H9 (cell line): ENCODE results near the gene STX8. TPM values are rescaled to one million over a fixed set of nuclear protein-coding genes. Genes with fewer than 3 reads are reported as not detected.

Source experiments
- DNase-seq: peaks from one replicate; pipeline ENCODE4 v3.0.0-alpha.2; 2017
- H2AFZ ChIP-seq: one replicate; pipeline ENCODE4 v1.6.1; 2013; ENCODE audit warnings: mild to moderate bottlenecking, low read length, control low read depth, moderate library complexity
- H2AK5ac ChIP-seq: 2 replicates; pipeline ENCODE4 v1.6.1; 2013; ENCODE audit warnings: low read length, control low read depth, mixed read lengths; ENCODE audit not compliant: insufficient read length
- H2BK120ac ChIP-seq: one replicate; pipeline ENCODE4 v1.6.1; 2013; ENCODE audit warnings: low read depth, mild to moderate bottlenecking, low read length, control low read depth, inconsistent platforms; ENCODE audit not compliant: poor library complexity, severe bottlenecking
- H2BK12ac ChIP-seq: 2 replicates; pipeline ENCODE4 v1.6.1; 2013; ENCODE audit warnings: low read length, control low read depth, mixed read lengths, low read depth; ENCODE audit not compliant: insufficient read length
- H2BK15ac ChIP-seq: 2 replicates; pipeline ENCODE4 v1.6.1; 2013; ENCODE audit warnings: low read depth, low read length, control low read depth
- H2BK20ac ChIP-seq: one replicate; pipeline ENCODE4 v1.6.1; 2013; ENCODE audit warnings: low read depth, mild to moderate bottlenecking, low read length, control low read depth, inconsistent platforms; ENCODE audit not compliant: poor library complexity, severe bottlenecking
- H2BK5ac ChIP-seq: 2 replicates; pipeline ENCODE4 v1.6.1; 2013; ENCODE audit warnings: low read length, control low read depth, mixed read lengths; ENCODE audit not compliant: insufficient read length
- H3K14ac ChIP-seq: 2 replicates; pipeline ENCODE4 v1.6.1; 2013; ENCODE audit warnings: low read length, control low read depth; ENCODE audit not compliant: insufficient read depth
- H3K18ac ChIP-seq: 2 replicates; pipeline ENCODE4 v1.6.1; 2013; ENCODE audit warnings: low read depth, mild to moderate bottlenecking, mixed read lengths, low read length, control low read depth; ENCODE audit not compliant: insufficient read length
- H3K23ac ChIP-seq: 2 replicates; pipeline ENCODE4 v1.6.1; 2013; ENCODE audit warnings: low read length, control low read depth, mixed read lengths, low read depth; ENCODE audit not compliant: insufficient read length
- H3K23me2 ChIP-seq: 2 replicates; pipeline ENCODE4 v1.6.1; 2013; ENCODE audit warnings: low read depth, mild to moderate bottlenecking, mixed read lengths, low read length, control low read depth; ENCODE audit not compliant: insufficient read length, poor library complexity, severe bottlenecking
- H3K27ac ChIP-seq: 2 replicates; pipeline ENCODE4 v1.5.1; 2013; ENCODE audit warnings: low read length, control low read depth, mixed read lengths, low read depth; ENCODE audit not compliant: insufficient read length
- H3K27me3 ChIP-seq: 2 replicates; pipeline ENCODE4 v1.6.1; 2013; ENCODE audit warnings: low read length, control low read depth, inconsistent platforms; ENCODE audit not compliant: insufficient read depth
- H3K4ac ChIP-seq: 2 replicates; pipeline ENCODE4 v1.6.1; 2013; ENCODE audit warnings: low read depth, mild to moderate bottlenecking, control low read depth, inconsistent platforms, low read length, moderate library complexity
- H3K4me1 ChIP-seq: 2 replicates; pipeline ENCODE4 v1.6.1; 2013; ENCODE audit warnings: low read length, control low read depth, inconsistent platforms; ENCODE audit not compliant: insufficient read depth
- H3K4me2 ChIP-seq: 2 replicates; pipeline ENCODE4 v1.6.1; 2013; ENCODE audit warnings: low read length, control low read depth, mixed read lengths; ENCODE audit not compliant: insufficient read length, insufficient read depth
- H3K56ac ChIP-seq: 2 replicates; pipeline ENCODE4 v1.6.1; 2013; ENCODE audit warnings: low read depth, mild to moderate bottlenecking, mixed read lengths, low read length, control low read depth; ENCODE audit not compliant: insufficient read length
- H3K79me1 ChIP-seq: 2 replicates; pipeline ENCODE4 v1.6.1; 2013; ENCODE audit warnings: low read depth, mild to moderate bottlenecking, moderate library complexity, low read length, control low read depth, inconsistent platforms; ENCODE audit not compliant: insufficient read depth, poor library complexity, severe bottlenecking
- H3K79me2 ChIP-seq: 2 replicates; pipeline ENCODE4 v1.6.1; 2013; ENCODE audit warnings: low read length, control low read depth, inconsistent platforms; ENCODE audit not compliant: insufficient read depth
- H3K9ac ChIP-seq: 2 replicates; pipeline ENCODE4 v1.6.1; 2013; ENCODE audit warnings: low read length, control low read depth, mixed read lengths; ENCODE audit not compliant: insufficient read length; ENCODE audit errors: extremely low read depth
- H3K9me3 ChIP-seq: one replicate; pipeline ENCODE4 v1.6.1; 2013; ENCODE audit warnings: low read depth, low read length, inconsistent platforms; ENCODE audit not compliant: control insufficient read depth
- H3T11ph ChIP-seq: one replicate; pipeline ENCODE4 v1.6.1; 2013; ENCODE audit warnings: mild to moderate bottlenecking, low read length, control low read depth, inconsistent platforms
- H4K20me1 ChIP-seq: one replicate; pipeline ENCODE4 v1.6.1; 2013; ENCODE audit not compliant: control insufficient read depth, insufficient read length, insufficient read depth
- H4K5ac ChIP-seq: 2 replicates; pipeline ENCODE4 v1.6.1; 2013; ENCODE audit warnings: low read depth, mild to moderate bottlenecking, mixed read lengths, low read length, control low read depth; ENCODE audit not compliant: insufficient read length
- H4K8ac ChIP-seq: replicated peaks from 2 replicates; pipeline ENCODE4 v1.6.1; 2013; ENCODE audit warnings: low read length, control low read depth, mixed read lengths, low read depth; ENCODE audit not compliant: insufficient read length
- H4K91ac ChIP-seq: 2 replicates; pipeline ENCODE4 v1.6.1; 2013; ENCODE audit warnings: low read depth, mild to moderate bottlenecking, moderate library complexity, mixed read lengths, low read length, control low read depth; ENCODE audit not compliant: insufficient read length
- H3K27ac Mint-ChIP-seq, 3 experiments: 2 replicates in 2 of 3; 3 replicates in 1 of 3; pipeline ENCODE4 v1.8.0; 2020 to 2021; ENCODE audit warnings: mixed read lengths in 3 of 3, mild to moderate bottlenecking in 1 of 3, moderate library complexity in 1 of 3
- H3K27me3 Mint-ChIP-seq: 2 replicates; pipeline ENCODE4 v1.8.0; 2021; ENCODE audit warnings: low read depth, mild to moderate bottlenecking, moderate library complexity, mixed read lengths
- H3K36me3 Mint-ChIP-seq, 3 experiments: 2 replicates in 2 of 3; 3 replicates in 1 of 3; pipeline ENCODE4 v1.8.0; 2020 to 2021; ENCODE audit warnings: low read depth in 3 of 3, mixed read lengths in 3 of 3; ENCODE audit not compliant: insufficient read depth in 1 of 3
- H3K4me1 Mint-ChIP-seq, 2 experiments: 2 replicates each; pipeline ENCODE4 v1.8.0; 2020; ENCODE audit warnings: mixed read lengths in 2 of 2
- H3K4me3 Mint-ChIP-seq, 2 experiments: 2 replicates in 1 of 2; 3 replicates in 1 of 2; pipeline ENCODE4 v1.8.0; 2020 to 2021; ENCODE audit warnings: mild to moderate bottlenecking in 2 of 2, mixed read lengths in 2 of 2, moderate library complexity in 1 of 2
- H3K9me3 Mint-ChIP-seq, 2 experiments: 2 replicates in 1 of 2; 3 replicates in 1 of 2; pipeline ENCODE4 v1.8.0; 2020; ENCODE audit warnings: mild to moderate bottlenecking in 2 of 2, mixed read lengths in 2 of 2, moderate library complexity in 1 of 2
- WGBS: extraction: QIAGEN DNeasy Blood & Tissue Kit; methylation state at CpG from one replicate; pipeline ENCODE4 v1.1.7; 2013; ENCODE audit warnings: missing lambda C conversion rate, low lambda C conversion rate, mixed read lengths; ENCODE audit not compliant: insufficient read length; ENCODE audit errors: extremely low coverage; 5-methylcytosine and 5-hydroxymethylcytosine counted together
- total RNA-seq: library from RNA; stranded (reverse); gene quantifications from 2 replicates; pipeline ENCODE4 v1.2.1, GENCODE V29; 2021
- TF ChIP-seq, protein P1 (sequence below): fragments of 200-600 bp; sonication (generic); conservative IDR thresholded peaks from 3 replicates; pipeline ENCODE4 v1.8.0; 2021; ENCODE audit warnings: antibody characterized with exemption, mild to moderate bottlenecking

The STX8 gene
- total RNA-seq, 1 experiment from 2014 or later: 55.1 TPM

DNA sequence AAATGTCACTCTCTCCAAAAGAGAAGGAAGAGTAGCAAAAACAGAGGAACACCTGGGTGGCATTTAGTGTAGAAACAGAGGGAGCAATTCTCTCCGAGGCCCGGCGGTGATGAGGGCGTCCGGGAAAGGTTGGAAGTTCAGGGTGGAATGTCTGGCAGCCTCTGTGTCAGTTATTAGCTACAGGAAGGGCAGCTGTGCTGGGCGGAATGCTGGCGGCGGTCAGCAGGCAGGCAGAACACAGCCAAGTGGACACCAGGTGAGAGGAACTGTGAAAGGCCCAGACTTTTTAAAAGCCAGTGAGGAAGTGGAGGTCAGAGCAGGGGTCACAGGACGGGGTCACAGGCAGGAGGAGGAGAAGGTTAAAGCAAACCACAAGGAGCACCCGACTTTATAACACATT lies 316.2 kb downstream of the STX8 start:
- no CpG with 5 or more reads among the region's 10 CpGs for WGBS
- Histone ChIP-seq H4K8ac (no peak overlapping the region), H3K27me3 (no peaks in the 10 kb centered on the region), H4K91ac (no peak overlapping the region), H3K23ac (no peak overlapping the region), H3K9me3 (no peaks in the 10 kb centered on the region), H2AFZ (no peak overlapping the region), H3K4me2 (no peak overlapping the region), H2BK120ac (no peak overlapping the region), H2AK5ac (no peak overlapping the region), H3K4me1 (no peaks in the 10 kb centered on the region; the same call in 1 of the 2 replicates), H2BK20ac (no peak overlapping the region), H3T11ph (no peak overlapping the region), H2BK12ac (no peak overlapping the region), H3K4ac (no peak overlapping the region), H3K79me2 (no peaks in the 10 kb centered on the region), H3K79me1 (no peaks in the 10 kb centered on the region), H2BK15ac (no peak overlapping the region), H3K23me2 (no peaks in the 10 kb centered on the region), H4K20me1 (no peaks in the 10 kb centered on the region), H4K5ac (no peak overlapping the region), H3K14ac (no peak overlapping the region; the same call in 1 of the 2 replicates), H3K18ac (no peak overlapping the region), H3K27ac (no peak overlapping the region), H2BK5ac (no peak overlapping the region), H3K9ac (no peak overlapping the region), H3K56ac (no peak overlapping the region)
- H3K27ac Mint-ChIP-seq: peak overlapping the region in 2 of 3 experiments; percentile 43 to 54; a peak in 4 of 7 replicates
- TF ChIP-seq, protein P1, sequence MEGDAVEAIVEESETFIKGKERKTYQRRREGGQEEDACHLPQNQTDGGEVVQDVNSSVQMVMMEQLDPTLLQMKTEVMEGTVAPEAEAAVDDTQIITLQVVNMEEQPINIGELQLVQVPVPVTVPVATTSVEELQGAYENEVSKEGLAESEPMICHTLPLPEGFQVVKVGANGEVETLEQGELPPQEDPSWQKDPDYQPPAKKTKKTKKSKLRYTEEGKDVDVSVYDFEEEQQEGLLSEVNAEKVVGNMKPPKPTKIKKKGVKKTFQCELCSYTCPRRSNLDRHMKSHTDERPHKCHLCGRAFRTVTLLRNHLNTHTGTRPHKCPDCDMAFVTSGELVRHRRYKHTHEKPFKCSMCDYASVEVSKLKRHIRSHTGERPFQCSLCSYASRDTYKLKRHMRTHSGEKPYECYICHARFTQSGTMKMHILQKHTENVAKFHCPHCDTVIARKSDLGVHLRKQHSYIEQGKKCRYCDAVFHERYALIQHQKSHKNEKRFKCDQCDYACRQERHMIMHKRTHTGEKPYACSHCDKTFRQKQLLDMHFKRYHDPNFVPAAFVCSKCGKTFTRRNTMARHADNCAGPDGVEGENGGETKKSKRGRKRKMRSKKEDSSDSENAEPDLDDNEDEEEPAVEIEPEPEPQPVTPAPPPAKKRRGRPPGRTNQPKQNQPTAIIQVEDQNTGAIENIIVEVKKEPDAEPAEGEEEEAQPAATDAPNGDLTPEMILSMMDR: no peak
- no peak overlapping the region for H3K4me3 Mint-ChIP-seq
- no peaks in the 10 kb centered on the region for H3K36me3 Mint-ChIP-seq
- H3K4me1 Mint-ChIP-seq: peaks cover 37% of the 10 kb centered on the region in 2 experiments
- H3K9me3 Mint-ChIP-seq: no peaks in the 10 kb centered on the region
- DNase-seq: no peak
- H3K27me3 Mint-ChIP-seq: no peaks in the 10 kb centered on the region
